Uterus (tissue), 2 donors: Measurements from ENCODE around the gene INF2.

Source experiments
- CTCF ChIP-seq, 4 experiments: fragments of 200-600 bp in 2 of 4; fragments of 450-650 bp in 2 of 4; sonication (generic) in 2 of 4; IDR thresholded peaks; one replicate each; pipeline ENCODE4 v1.5.1; 2016 to 2019; ENCODE audit warnings: antibody characterized with exemption in 4 of 4, mild to moderate bottlenecking in 2 of 4, moderate library complexity in 1 of 4
- POLR2A ChIP-seq, 2 donors: fragments of 450-650 bp; IDR thresholded peaks; one replicate each; pipeline ENCODE4 v1.6.1; 2016; ENCODE audit warnings: antibody characterized with exemption in 2 of 2, mild to moderate bottlenecking in 1 of 2, moderate library complexity in 1 of 2

- no peak for TF ChIP-seq CTCF (IDR thresholded peaks at IDR 0.05)
- no peak for TF ChIP-seq POLR2A (IDR thresholded peaks at IDR 0.05)
Measured at GRCh38 chr14:104650981-104651875, 38.2 kb upstream of the INF2 start.
